GM12892 (cell line): ENCODE data around the gene SPTLC3.

Source experiments
- POLR2A ChIP-seq: IDR thresholded peaks from 2 replicates; pipeline ENCODE4 v1.6.1; 2011; ENCODE audit warnings: low read depth, low read length, control low read depth
- POLR2AphosphoS5 ChIP-seq: IDR thresholded peaks from 2 replicates; pipeline ENCODE4 v1.6.1; 2011; ENCODE audit warnings: low read depth, low read length, control low read depth
- TAF1 ChIP-seq: IDR thresholded peaks from 2 replicates; pipeline ENCODE4 v1.6.1; 2011; ENCODE audit warnings: low read depth, mild to moderate bottlenecking, control low read depth, low read length, borderline replicate concordance

DNA sequence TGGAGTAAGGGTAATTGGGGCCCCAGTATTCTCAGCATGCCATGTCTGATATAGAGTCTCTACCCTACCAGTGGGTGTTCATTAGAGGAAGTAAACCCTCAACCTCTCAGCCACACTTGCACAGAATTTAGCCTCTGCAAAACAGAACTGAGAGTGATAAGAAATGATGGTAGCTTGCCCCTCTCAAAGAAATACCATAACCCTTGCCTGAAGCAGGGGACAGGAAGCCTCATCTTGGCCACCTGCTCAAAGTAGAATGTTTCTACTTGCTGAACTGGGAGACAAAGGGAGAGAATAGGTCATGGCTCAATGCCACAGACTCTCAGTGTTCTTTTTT lies 33.7 kb downstream of the SPTLC3 start:
- TF ChIP-seq POLR2A (no peak), TAF1 (no peak), POLR2AphosphoS5 (no peak)
